Lower lobe of right lung (tissue), 2 donors: ENCODE data around the gene ARID1A. TPM values are rescaled to one million over a fixed set of nuclear protein-coding genes. Genes with fewer than 3 reads are reported as not detected.
A peak's percentile ranks its signal among the peaks of the same experiment; 100 is the strongest.
"Not testable (repeated sequence)": the region's sequence is repeated elsewhere in the genome, so short reads cannot be mapped to it uniquely, and the experiment has no call there.

Experiments
- ATAC-seq, 2 donors: fragments of 200-7000 bp; cut with Tn5 transposase; one replicate each; pipeline ENCODE4 v1.9.1; 2020 to 2022; ENCODE audit warnings: mild to moderate bottlenecking in 2 of 2, moderate library complexity in 2 of 2
- DNase-seq: peaks from one replicate; pipeline ENCODE4 v3.0.0-alpha.2; 2020
- H3K27ac ChIP-seq: fragments of 200-600 bp; one replicate; pipeline ENCODE4 v1.8.0; 2022
- H3K27me3 ChIP-seq: fragments of 200-600 bp; one replicate; pipeline ENCODE4 v1.8.0; 2022; ENCODE audit warnings: low read depth
- H3K36me3 ChIP-seq: fragments of 200-600 bp; one replicate; pipeline ENCODE4 v1.8.0; 2022; ENCODE audit warnings: mild to moderate bottlenecking
- H3K4me1 ChIP-seq: fragments of 200-600 bp; one replicate; pipeline ENCODE4 v1.8.0; 2022
- H3K4me3 ChIP-seq: fragments of 200-600 bp; one replicate; pipeline ENCODE4 v1.8.0; 2022; ENCODE audit warnings: mild to moderate bottlenecking
- H3K9me3 ChIP-seq: fragments of 200-600 bp; one replicate; pipeline ENCODE4 v1.8.0; 2022
- CTCF ChIP-seq: fragments of 200-600 bp; IDR thresholded peaks from one replicate; pipeline ENCODE4 v1.8.0; 2022; ENCODE audit warnings: antibody characterized with exemption, mild to moderate bottlenecking
- intact Hi-C: fragments of 100-400 bp; cut with DNase I; formaldehyde crosslinking; loops from one replicate; pipeline ENCODE4 v1.11.0; 2022
- total RNA-seq: library from RNA; stranded (reverse); fragmentation: NEBNext Ultra II Directional; extraction: Animal tissue kit (Norgen Biotek cat#: 25700); gene quantifications from one replicate; pipeline ENCODE4 v1.2.1, GENCODE V29; 2021
- donor health status: DM: no; HTN: yes; CAD: no; lungs with severe emphysema.

The ARID1A gene
- total RNA-seq, 1 donor from 2014 or later: 72.4 TPM

GRCh38 chr1:26794391-26794790 lies 98.6 kb downstream of the ARID1A start:
- Histone ChIP-seq H3K4me1 (peaks cover 12% of the 10 kb centered on the region), H3K27me3 (no peaks in the 10 kb centered on the region), H3K9me3 (no peaks in the 10 kb centered on the region), H3K27ac (no peak overlapping the region), H3K36me3 (peaks cover 31% of the 10 kb centered on the region), H3K4me3 (no peak overlapping the region)
- no peak for ATAC-seq
- no peak for TF ChIP-seq CTCF
- intact Hi-C loops: loop anchor here (5.0 kb wide), 1 partner anchor 187 kb away; no protein-coding TSS in a partner anchor
- DNase-seq: no peak

DNA sequence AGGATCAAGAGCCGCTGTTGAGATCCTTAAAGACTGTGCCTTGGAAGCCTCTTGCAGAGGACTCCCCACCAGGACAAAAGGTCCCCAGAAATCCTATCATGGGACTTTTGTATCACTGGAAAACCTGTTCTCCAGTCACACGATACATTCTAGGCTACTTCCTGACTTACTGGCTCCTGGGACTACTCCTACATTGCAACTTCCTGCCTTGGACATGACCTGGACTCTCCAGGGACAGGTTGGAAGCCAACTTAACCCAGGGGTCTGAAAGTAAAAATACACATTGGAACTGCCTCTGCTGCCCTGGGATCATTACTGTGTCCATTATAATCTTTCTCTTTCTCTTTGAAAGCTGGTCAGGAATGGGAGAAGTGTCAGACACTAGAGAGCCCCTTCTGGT lies 101.8 kb downstream of the ARID1A start:
- no peak overlapping the region for H3K27ac ChIP-seq

GRCh38 chr1:26799479-26800142 lies 103.8 kb downstream of the ARID1A start:
- H3K9me3 ChIP-seq: no peaks in the 10 kb centered on the region
- peak overlapping the region; percentile 71 for H3K27ac ChIP-seq
- no peaks in the 10 kb centered on the region for H3K27me3 ChIP-seq
- no peak for TF ChIP-seq CTCF
- peaks cover 10% of the 10 kb centered on the region for H3K36me3 ChIP-seq
- no peak overlapping the region for H3K4me3 ChIP-seq
- DNase-seq (no peak), ATAC-seq (peak; percentile 69 to 75)
- peaks cover 31% of the 10 kb centered on the region for H3K4me1 ChIP-seq
- intact Hi-C loops: no loop called here

More for the DNA sequence above, 101.8 kb downstream of the ARID1A start:
- H3K27me3 ChIP-seq: no peaks in the 10 kb centered on the region
- H3K9me3 ChIP-seq: no peaks in the 10 kb centered on the region
- H3K4me1 ChIP-seq: peaks cover 31% of the 10 kb centered on the region
- DNase-seq (no peak), ATAC-seq (no peak)
- intact Hi-C loops: no loop called here
- no peak overlapping the region for H3K4me3 ChIP-seq
- H3K36me3 ChIP-seq: peaks cover 22% of the 10 kb centered on the region
- TF ChIP-seq CTCF: no peak

DNA sequence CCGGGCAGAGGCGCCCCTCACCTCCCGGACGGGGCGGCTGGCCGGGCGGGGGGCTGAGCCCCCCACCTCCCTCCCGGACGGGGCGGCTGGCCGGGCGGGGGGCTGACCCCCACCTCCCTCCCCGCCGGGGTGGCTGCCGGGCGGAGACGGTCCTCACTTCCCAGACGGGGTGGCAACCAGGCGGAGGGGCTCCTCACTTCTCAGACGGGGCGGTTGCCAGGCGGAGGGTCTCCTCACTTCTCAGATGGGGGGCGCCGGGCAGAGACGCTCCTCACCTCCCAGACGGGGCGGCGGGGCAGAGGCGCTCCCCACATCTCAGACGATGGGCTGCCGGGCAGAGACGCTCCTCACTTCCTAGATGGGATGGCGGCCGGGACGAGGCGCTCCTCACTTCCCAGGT lies 108.1 kb downstream of the ARID1A start:
- H3K36me3 ChIP-seq, H3K9me3 ChIP-seq, H3K27me3 ChIP-seq, H3K4me3 ChIP-seq, DNase-seq, ATAC-seq, intact Hi-C loops, H3K27ac ChIP-seq: not testable (repeated sequence)
- peaks cover 26% of the 10 kb centered on the region for H3K4me1 ChIP-seq

GRCh38 chr1:26810105-26810504 lies 114.3 kb downstream of the ARID1A start:
- H3K27ac ChIP-seq, H3K4me3 ChIP-seq, H3K4me1 ChIP-seq, H3K36me3 ChIP-seq, intact Hi-C loops, H3K27me3 ChIP-seq, DNase-seq, H3K9me3 ChIP-seq: not testable (repeated sequence)
- ATAC-seq: peak; percentile 84 to 86
- peak; percentile 74 for TF ChIP-seq CTCF

DNA sequence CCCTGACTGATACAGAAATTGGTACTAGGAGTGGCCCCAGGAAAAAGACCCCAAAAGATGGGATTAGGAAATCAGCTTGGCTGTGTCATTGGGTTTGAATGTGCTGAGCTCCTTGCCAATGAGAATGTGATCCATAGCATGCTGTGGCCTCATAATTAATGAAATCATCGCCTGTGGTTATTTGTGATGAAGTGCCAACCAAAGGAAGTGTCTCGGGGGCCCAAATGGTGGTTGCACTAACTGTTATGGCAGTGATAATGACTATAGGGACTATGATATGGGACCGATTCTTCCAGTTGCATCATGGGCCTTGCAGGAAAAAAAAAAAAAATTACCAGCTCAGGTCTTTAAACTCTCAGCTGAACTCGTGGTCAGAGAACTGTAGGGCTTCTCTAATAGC lies 115.2 kb downstream of the ARID1A start:
- no peak for TF ChIP-seq CTCF
- ATAC-seq: no peak
- intact Hi-C loops: no loop called here
- Histone ChIP-seq H3K36me3 (no peaks in the 10 kb centered on the region), H3K9me3 (no peaks in the 10 kb centered on the region), H3K4me1 (no peaks in the 10 kb centered on the region), H3K4me3 (no peak overlapping the region), H3K27me3 (no peaks in the 10 kb centered on the region), H3K27ac (no peak overlapping the region)
- DNase-seq: no peak
